Activated gamma-delta T cell treated with anti-CD3 and anti-CD28 coated beads, Interleukin-2, amount 50 U/mL, for 16 hours (primary cell): Measurements from ENCODE around the gene AHRR.
"Not testable (repeated sequence)": the region's sequence is repeated elsewhere in the genome, so short reads cannot be mapped to it uniquely, and the experiment has no call there.

ENCODE experiments used
- DNase-seq: peaks from one replicate; pipeline ENCODE4 v3.0.0-alpha.2; 2020; ENCODE audit warnings: low read depth

The AHRR gene

GRCh38 chr5:368183-369084, 46.9 kb downstream of the AHRR start:
- no peak for DNase-seq

DNA sequence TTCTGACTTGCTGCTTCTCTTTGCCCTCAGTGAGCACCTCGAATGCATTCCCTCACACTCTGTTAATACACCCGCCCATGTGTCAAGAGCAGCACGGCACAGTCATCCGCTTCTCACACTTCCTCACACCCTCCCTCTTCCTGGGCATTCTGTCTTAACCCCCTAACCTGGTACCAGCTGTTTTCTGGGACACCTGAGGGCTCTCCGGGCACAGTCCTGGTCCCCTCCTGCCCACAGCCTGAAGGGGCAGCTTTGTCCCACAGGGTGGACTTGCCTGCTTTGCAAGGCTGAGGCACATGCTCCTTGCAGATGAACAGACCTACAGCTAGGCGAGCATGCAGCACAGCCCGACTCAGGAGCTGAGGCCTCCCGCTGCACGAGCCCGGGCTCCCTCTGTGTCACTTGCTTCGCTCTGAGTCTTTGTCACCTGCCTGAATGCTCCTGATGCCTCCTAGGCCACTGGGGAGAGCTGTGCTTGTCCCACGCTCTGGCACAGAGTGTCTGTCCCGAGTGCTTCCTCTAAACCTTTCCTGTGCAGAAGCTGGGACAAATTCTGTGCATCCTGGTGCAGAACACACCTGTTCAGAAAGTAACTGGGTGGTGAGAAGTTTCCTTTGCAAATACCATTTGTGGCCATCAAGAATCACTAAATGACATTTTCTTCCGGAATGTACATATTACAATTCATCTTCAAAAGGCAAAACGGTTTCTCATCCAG, 47.8 kb downstream of the AHRR start:
- DNase-seq = no peak

- DNase-seq = not testable (repeated sequence)
These were observed 48.3 kb downstream of the AHRR start for GRCh38 chr5:369869-370236.

GRCh38 chr5:370311-370958, 48.9 kb downstream of the AHRR start:
- DNase-seq = no peak

DNA sequence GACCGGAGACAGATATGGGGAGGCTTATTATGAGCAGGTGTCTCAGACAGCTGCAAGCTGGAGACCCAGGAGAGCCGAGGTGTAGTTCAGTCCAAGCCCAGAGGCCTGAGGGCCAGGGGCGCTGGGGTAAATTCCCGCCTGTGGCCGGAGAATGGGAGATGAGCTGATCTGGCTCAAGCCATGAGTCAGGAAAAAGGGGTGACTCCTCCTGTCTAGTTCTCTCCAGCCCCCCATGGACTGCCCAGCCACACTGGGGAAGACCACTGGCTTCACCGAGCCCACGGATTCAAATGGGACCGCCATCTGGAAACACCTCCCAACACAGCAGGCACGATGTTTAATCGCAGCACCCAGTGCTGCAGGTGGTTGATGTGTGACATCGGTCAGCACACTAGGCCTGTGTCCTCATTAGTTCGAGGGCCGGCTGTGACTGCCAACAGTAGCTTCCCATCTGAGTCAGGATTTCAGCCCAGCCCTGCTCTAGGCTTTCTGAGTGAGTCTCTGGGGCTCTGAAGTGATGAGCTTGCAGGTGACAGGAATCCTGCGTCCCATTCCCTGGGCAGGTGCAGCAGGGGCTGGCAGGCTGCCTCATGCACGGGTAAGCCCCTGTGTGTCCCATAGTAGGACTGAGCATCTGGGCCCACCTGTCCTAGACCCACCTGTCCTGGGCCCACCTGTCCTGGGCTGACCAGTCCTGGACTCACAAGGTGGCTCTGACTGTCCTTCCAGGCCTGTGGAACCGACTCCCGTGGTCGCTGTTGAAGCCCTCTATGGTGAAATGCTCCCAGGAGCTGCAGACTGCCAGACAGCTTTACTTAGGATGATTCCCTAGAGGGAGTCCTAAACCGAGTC, 49.7 kb downstream of the AHRR start:
- DNase-seq = no peak

GRCh38 chr5:371811-372555, 50.5 kb downstream of the AHRR start:
- no peak for DNase-seq

DNA sequence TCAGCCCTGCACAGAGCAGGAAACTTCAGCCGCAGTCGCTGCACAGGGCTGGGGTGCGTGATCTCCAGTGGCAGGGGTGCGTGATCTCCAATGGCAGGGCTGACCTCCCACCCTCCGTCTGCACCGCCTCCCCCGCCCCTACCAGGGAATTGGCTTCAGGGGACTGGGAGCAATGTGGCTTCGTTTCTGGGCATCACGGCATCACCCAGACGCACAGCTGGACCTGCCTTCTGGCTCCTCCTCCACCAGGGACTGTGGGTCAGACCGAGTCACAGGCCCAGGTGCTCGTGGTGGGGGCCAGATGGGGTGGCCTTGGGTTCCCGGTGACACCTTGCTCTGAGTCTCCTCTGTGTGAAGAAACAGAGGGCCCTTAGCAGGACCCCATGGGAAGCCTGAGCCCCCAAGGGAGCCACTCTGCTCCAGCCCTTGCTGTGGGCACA, 51.1 kb downstream of the AHRR start:
- DNase-seq = no peak

GRCh38 chr5:372996-373709, 51.6 kb downstream of the AHRR start:
- DNase-seq = no peak

- peak; percentile 75 for DNase-seq
These were observed 52.4 kb downstream of the AHRR start for GRCh38 chr5:373710-374602.

DNA sequence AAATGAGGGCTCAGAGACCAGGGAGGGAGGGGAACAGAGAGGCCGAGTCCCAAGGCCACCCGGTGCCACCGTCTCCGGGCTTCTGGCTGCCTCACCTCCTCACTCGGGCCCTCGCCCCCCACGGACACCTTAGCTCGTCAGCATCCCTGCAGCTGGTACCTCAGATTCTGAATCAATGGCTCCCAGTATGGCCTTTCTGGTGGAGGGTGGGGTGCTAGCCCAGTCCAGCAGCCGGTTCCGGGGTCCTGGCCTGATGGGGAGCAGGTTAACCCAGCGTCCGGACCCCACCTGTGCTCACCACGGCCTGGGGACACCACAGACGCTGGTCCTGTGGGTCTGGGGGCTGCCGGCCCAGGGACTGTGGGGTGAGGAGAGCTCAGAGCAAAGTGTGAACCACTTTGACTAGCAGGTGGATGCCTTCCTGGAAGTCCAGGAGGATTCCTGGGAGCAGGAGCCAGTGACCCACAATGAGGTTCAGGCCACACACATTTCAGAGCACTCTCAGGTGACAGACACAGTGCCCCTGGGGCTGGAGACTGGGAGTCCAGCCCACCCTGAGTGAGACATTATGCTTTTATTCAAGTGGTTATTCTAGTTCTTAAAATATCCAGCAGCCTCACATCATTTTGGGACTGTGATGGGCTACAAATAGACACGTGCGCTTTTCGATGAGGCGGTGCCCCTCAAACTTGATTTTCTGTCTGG, 53.3 kb downstream of the AHRR start:
- DNase-seq = no peak

GRCh38 chr5:375336-375920, 53.9 kb downstream of the AHRR start:
- DNase-seq = no peak

- no peak for DNase-seq
These were observed 54.6 kb downstream of the AHRR start for GRCh38 chr5:375921-376798.

DNA sequence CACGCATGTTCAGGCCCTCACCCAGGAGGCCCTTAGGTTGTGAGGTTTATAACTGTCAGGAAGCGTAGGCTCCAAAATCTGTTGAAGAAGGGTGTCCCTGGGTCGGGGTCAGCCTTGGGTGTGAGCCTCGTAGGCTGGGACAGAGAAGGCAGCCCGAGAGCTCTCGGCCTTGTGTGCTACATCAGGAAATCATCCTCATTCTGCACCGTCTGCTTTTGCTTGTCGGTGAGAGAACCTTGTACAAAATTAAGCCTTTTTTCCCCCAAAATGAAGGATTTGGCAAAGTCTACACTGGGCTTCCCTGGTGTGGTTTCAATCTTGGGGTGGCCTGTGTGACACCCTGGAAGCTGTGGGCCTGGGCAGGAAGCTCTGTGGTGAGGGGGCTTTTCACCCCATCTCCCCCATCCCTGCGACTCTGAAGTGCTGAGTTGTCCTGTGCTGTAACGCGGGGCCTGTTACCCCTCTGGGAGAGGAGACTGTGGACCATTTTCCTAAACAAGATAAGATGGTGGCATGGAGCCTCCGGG, 55.3 kb downstream of the AHRR start:
- no peak for DNase-seq

DNA sequence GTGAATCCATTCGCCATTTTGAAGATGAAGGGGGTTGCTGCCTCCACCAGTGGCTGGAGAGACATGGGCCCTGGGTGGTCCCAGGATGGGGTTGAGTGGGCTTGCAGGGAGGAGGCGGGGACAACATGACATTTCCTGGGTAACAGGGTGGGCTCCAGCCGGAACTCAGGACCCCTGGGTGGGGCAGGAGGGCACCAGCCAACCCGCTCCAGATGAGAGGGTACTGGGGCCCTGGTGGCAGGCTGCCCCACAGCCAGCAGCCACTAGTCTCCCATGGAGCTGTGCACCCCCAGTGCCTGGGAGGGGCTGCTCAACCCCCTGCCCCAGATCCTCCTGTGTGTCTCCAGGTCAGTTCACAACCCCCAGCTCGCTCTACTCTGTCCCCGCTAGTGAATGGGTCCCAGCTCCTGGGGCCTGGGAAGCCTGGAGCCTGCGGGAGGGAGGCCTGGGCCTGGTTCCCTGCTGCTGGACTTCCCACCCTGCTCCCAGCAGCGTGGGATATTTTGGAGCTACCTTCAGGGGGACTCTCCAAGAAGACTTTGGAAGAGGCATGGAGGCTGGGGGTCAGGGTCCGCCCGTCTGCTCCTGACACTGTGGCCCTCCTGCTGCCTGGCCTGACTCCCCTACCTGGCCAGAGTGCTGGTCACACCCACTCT, 55.9 kb downstream of the AHRR start:
- DNase-seq = no peak

GRCh38 chr5:378301-378891, 56.9 kb downstream of the AHRR start:
- DNase-seq = no peak
